ENCODE measurements around the gene PHGDH.

DNA sequence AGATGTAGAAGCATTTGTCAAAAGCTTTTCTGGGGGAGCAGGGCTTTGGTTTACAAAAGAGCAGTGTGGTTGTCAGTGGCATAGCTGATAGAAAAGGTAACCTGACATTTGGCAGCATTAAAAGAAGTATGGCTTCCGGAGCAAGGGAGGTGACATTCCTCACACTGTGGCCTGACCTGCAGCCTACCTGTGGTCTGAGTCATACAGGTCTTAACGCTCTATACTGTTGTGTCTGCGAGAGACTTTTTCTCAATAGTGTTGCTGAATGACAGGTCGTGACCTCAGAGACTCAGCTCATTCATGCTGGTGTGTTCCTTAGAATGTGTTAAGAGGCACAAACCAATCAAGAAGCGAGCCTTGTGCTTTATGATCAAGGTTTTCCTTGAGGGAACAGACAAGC lies 19.3 kb downstream of the PHGDH start:
- no peak for TF ChIP-seq SUZ12 (IDR thresholded peaks at IDR 0.05)
- TF ChIP-seq BHLHE40 (IDR thresholded peaks at IDR 0.05; ENCODE audit: borderline replicate concordance) = no peak
- TF ChIP-seq FOXK2 (IDR thresholded peaks at IDR 0.05) = no peak
- no peak for TF ChIP-seq ZNF384 (IDR thresholded peaks at IDR 0.05)
- TF ChIP-seq ARNT (IDR thresholded peaks at IDR 0.05) = no peak
- TF ChIP-seq, protein P1, sequence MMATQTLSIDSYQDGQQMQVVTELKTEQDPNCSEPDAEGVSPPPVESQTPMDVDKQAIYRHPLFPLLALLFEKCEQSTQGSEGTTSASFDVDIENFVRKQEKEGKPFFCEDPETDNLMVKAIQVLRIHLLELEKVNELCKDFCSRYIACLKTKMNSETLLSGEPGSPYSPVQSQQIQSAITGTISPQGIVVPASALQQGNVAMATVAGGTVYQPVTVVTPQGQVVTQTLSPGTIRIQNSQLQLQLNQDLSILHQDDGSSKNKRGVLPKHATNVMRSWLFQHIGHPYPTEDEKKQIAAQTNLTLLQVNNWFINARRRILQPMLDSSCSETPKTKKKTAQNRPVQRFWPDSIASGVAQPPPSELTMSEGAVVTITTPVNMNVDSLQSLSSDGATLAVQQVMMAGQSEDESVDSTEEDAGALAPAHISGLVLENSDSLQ (IDR thresholded peaks at IDR 0.05) = no peak
- no peak for TF ChIP-seq ELF4 (IDR thresholded peaks at IDR 0.05)
- TF ChIP-seq SP1 (IDR thresholded peaks at IDR 0.05) = no peak
